GM23338 (cell line): ENCODE measurements around the gene C5orf58. TPM values are rescaled to one million over a fixed set of nuclear protein-coding genes. Genes with fewer than 3 reads are reported as not detected.

ENCODE experiments used
- ATAC-seq: fragments of 200-7000 bp; cut with Tn5 transposase; 3 replicates; pipeline ENCODE4 v1.9.1; 2020
- DNase-seq: peaks from one replicate; pipeline ENCODE4 v3.0.0-alpha.2; 2015; ENCODE audit warnings: low spot score
- H2AFZ ChIP-seq: fragments of 200-600 bp; sonication (generic); 2 replicates; pipeline ENCODE4 v1.8.0; 2016; ENCODE audit warnings: antibody characterized with exemption, mild to moderate bottlenecking, moderate library complexity
- H3F3A ChIP-seq: fragments of 200-600 bp; sonication (generic); replicated peaks from 2 replicates; pipeline ENCODE4 v1.8.0; 2017; ENCODE audit warnings: antibody characterized with exemption, mixed run types, low read depth
- H3K27ac ChIP-seq: fragments of 200-600 bp; sonication (generic); 2 replicates; pipeline ENCODE4 v1.6.1; 2016; ENCODE audit warnings: low read depth
- H3K27me3 ChIP-seq: fragments of 200-600 bp; sonication (generic); 2 replicates; pipeline ENCODE4 v1.8.0; 2016; ENCODE audit warnings: mild to moderate bottlenecking, mixed run types, moderate library complexity; ENCODE audit not compliant: insufficient read depth
- H3K36me3 ChIP-seq: fragments of 200-600 bp; sonication (generic); 2 replicates; pipeline ENCODE4 v1.8.0; 2016; ENCODE audit warnings: mild to moderate bottlenecking; ENCODE audit not compliant: insufficient read depth
- H3K4me1 ChIP-seq: fragments of 200-600 bp; sonication (generic); 2 replicates; pipeline ENCODE4 v1.8.0; 2016; ENCODE audit warnings: mild to moderate bottlenecking, moderate library complexity; ENCODE audit not compliant: insufficient read depth
- H3K4me2 ChIP-seq: fragments of 200-600 bp; sonication (generic); 2 replicates; pipeline ENCODE4 v1.7.1; 2017; ENCODE audit warnings: mixed run types
- H3K4me3 ChIP-seq: fragments of 200-600 bp; sonication (generic); 2 replicates; pipeline ENCODE4 v1.6.1; 2016; ENCODE audit warnings: mixed run types
- H3K79me2 ChIP-seq: fragments of 200-600 bp; sonication (generic); replicated peaks from 2 replicates; pipeline ENCODE4 v1.8.0; 2017; ENCODE audit warnings: mild to moderate bottlenecking; ENCODE audit not compliant: insufficient read depth
- H3K9me2 ChIP-seq: fragments of 200-600 bp; sonication (generic); 2 replicates; pipeline ENCODE4 v1.8.0; 2017; ENCODE audit not compliant: insufficient read depth
- H4K20me1 ChIP-seq: fragments of 200-600 bp; sonication (generic); replicated peaks from 2 replicates; pipeline ENCODE4 v1.8.0; 2017; ENCODE audit warnings: mild to moderate bottlenecking; ENCODE audit not compliant: insufficient read depth
- H3K27ac Mint-ChIP-seq: 2 replicates; pipeline ENCODE4 v1.8.0; 2020; ENCODE audit warnings: inconsistent platforms, mild to moderate bottlenecking, moderate library complexity, mixed read lengths
- H3K27me3 Mint-ChIP-seq: 3 replicates; pipeline ENCODE4 v1.8.0; 2022; ENCODE audit warnings: low read depth, mild to moderate bottlenecking, moderate library complexity, mixed read lengths, inconsistent platforms; ENCODE audit not compliant: insufficient read depth, poor library complexity
- H3K36me3 Mint-ChIP-seq: 3 replicates; pipeline ENCODE4 v1.8.0; 2021; ENCODE audit warnings: low read depth, mild to moderate bottlenecking, inconsistent platforms, moderate library complexity, mixed read lengths
- H3K4me1 Mint-ChIP-seq: 3 replicates; pipeline ENCODE4 v1.8.0; 2020; ENCODE audit warnings: mild to moderate bottlenecking, inconsistent platforms, mixed read lengths
- H3K4me3 Mint-ChIP-seq: 3 replicates; pipeline ENCODE4 v1.8.0; 2021; ENCODE audit warnings: moderate library complexity, mild to moderate bottlenecking, inconsistent platforms, mixed read lengths
- H3K9me3 Mint-ChIP-seq: 3 replicates; pipeline ENCODE4 v1.8.0; 2020; ENCODE audit warnings: moderate library complexity, mild to moderate bottlenecking, inconsistent platforms, mixed read lengths
- CREB1 ChIP-seq: fragments of 250-450 bp; sonication (Bioruptor Pico); IDR thresholded peaks from 2 replicates; pipeline ENCODE4 v1.5.0; 2020; ENCODE audit warnings: low read depth, mild to moderate bottlenecking, moderate library complexity
- CTCF ChIP-seq, 2 experiments: fragments of 200-600 bp in 1 of 2; sonication (generic) in 1 of 2; conservative IDR thresholded peaks; 2 replicates each; pipeline versions ENCODE4 v1.5.1 to v1.6.1; 2016 to 2017; ENCODE audit warnings: antibody characterized with exemption in 2 of 2, low read depth in 2 of 2, mild to moderate bottlenecking in 2 of 2, moderate library complexity in 1 of 2
- ETS1 ChIP-seq: IDR thresholded peaks from 2 replicates; pipeline ENCODE4 v1.6.1; 2016; ENCODE audit warnings: antibody characterized with exemption
- EZH2 ChIP-seq: fragments of 200-600 bp; sonication (generic); IDR thresholded peaks from one replicate; pipeline ENCODE4 v1.8.0; 2017; ENCODE audit warnings: antibody characterized with exemption, mild to moderate bottlenecking, low read depth; ENCODE audit not compliant: unreplicated experiment
- EZH2phosphoT487 ChIP-seq: fragments of 200-600 bp; sonication (generic); IDR thresholded peaks from one replicate; pipeline ENCODE4 v1.8.1; 2018; ENCODE audit warnings: antibody characterized with exemption; ENCODE audit not compliant: unreplicated experiment
- JUNB ChIP-seq: IDR thresholded peaks from one replicate; pipeline ENCODE4 v1.6.1; 2016; ENCODE audit warnings: antibody characterized with exemption; ENCODE audit not compliant: unreplicated experiment
- NANOG ChIP-seq: IDR thresholded peaks from 2 replicates; pipeline ENCODE4 v1.6.1; 2016; ENCODE audit warnings: antibody characterized with exemption, borderline replicate concordance
- POLR2AphosphoS5 ChIP-seq: IDR thresholded peaks from 2 replicates; pipeline ENCODE4 v1.6.1; 2016; ENCODE audit warnings: antibody characterized with exemption, low read depth
- REST ChIP-seq: IDR thresholded peaks from one replicate; pipeline ENCODE4 v1.6.1; 2018; ENCODE audit warnings: antibody characterized with exemption; ENCODE audit not compliant: unreplicated experiment
- STAT1 ChIP-seq: IDR thresholded peaks from one replicate; pipeline ENCODE4 v1.6.1; 2016; ENCODE audit warnings: antibody characterized with exemption; ENCODE audit not compliant: unreplicated experiment
- ZNF114 ChIP-seq: fragments of 250-450 bp; sonication (Bioruptor Pico); IDR thresholded peaks from 2 replicates; pipeline ENCODE4 v1.5.0; 2020; ENCODE audit warnings: mild to moderate bottlenecking, moderate library complexity
- polyA plus RNA-seq: library from polyadenylated mRNA; unstranded; fragments of >200 nt; fragmentation: Nextera tagmentation; extraction: Ambion mirVana; gene quantifications from 2 replicates; pipeline ENCODE4 v1.2.1, GENCODE V29; 2016
- total RNA-seq: library from RNA; depleted of rRNA; stranded (reverse); fragments of >200 nt; shearing (Covaris generic); gene quantifications from 2 replicates; pipeline ENCODE4 v1.2.3, GENCODE V29; 2014

C5orf58 gene
- total and polyA plus RNA-seq, 2 experiments from 2014 or later, result 1.0 to 9.1 TPM

GRCh38 chr5:170289121-170289520, 56.3 kb downstream of the C5orf58 start (continued):
- no peak for TF ChIP-seq EZH2
- no peak for TF ChIP-seq EZH2phosphoT487

GRCh38 chr5:170289764-170290163, 57.0 kb downstream of the C5orf58 start:
- TF ChIP-seq CREB1 (CRISPR knock-in tag) (no peak), ZNF114 (CRISPR knock-in tag) (no peak), EZH2 (no peak), REST (no peak), POLR2AphosphoS5 (no peak), NANOG (no peak), ETS1 (no peak), STAT1 (no peak), JUNB (no peak), CTCF (conservative IDR thresholded peaks at IDR 0.05; ENCODE audit: low read depth in 2 of 2) (no peak)
- ATAC-seq, result no peak
- peaks cover 15% of the 10 kb centered on the region for H3K4me1 Mint-ChIP-seq
- Histone ChIP-seq H3K9me2 (0 out of 2 replicates have a peak, but pooled peaks cover 9% of the 10 kb centered on the region), H3K27me3 (no peaks in the 10 kb centered on the region), H3F3A (no peaks in the 10 kb centered on the region), H3K4me2 (no peak overlapping the region), H2AFZ (no peak overlapping the region), H3K4me1 (peaks cover 18% of the 10 kb centered on the region), H3K27ac (no peak overlapping the region), H4K20me1 (no peaks in the 10 kb centered on the region), H3K4me3 (no peak overlapping the region), H3K79me2 (no peaks in the 10 kb centered on the region), H3K36me3 (no peaks in the 10 kb centered on the region)
- peaks cover 28% of the 10 kb centered on the region for H3K36me3 Mint-ChIP-seq
- H3K4me3 Mint-ChIP-seq, result no peak overlapping the region
- DNase-seq, result no peak
- H3K9me3 Mint-ChIP-seq, result peaks cover 35% of the 10 kb centered on the region
- H3K27ac Mint-ChIP-seq, result no peak overlapping the region
- peaks cover 22% of the 10 kb centered on the region for H3K27me3 Mint-ChIP-seq
